Suprapubic skin (tissue), 3 donors: ENCODE results near the gene ABCA12.

Source experiments
- POLR2AphosphoS5 ChIP-seq, 3 donors: sonication (generic); formaldehyde crosslinking; IDR thresholded peaks; one replicate each; pipeline ENCODE4 v1.6.1; 2017; ENCODE audit warnings: antibody characterized with exemption in 3 of 3
- TF ChIP-seq, protein P1 (sequence below), 2 donors: fragments of 200-600 bp in 1 of 2; fragments of 450-650 bp in 1 of 2; sonication (generic) in 1 of 2; IDR thresholded peaks; one replicate each; pipeline ENCODE4 v1.5.1; 2016 to 2019; ENCODE audit warnings: antibody characterized with exemption in 2 of 2, mild to moderate bottlenecking in 1 of 2, moderate library complexity in 1 of 2

DNA sequence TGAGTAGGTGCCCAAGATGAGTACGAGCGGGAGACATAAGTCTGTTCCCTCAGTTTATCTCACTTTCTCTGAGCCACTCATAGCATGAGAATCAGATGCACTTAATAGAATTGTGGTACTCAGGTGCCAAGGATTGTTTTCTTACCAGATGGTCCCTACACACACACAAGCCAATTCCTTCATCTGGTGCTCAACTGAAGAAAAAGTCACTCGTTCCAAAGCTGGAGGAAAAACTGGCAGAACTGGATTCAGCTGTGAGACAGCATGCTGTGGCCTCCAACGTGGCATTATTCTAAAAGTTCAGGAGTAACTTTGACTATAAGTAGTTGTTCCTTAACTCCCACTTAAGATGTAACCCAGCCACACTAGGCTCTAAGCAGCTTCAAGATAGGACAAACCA is 33.4 kb upstream of the ABCA12 start:
- no peak for TF ChIP-seq POLR2AphosphoS5 (IDR thresholded peaks at IDR 0.05)
- TF ChIP-seq, protein P1, sequence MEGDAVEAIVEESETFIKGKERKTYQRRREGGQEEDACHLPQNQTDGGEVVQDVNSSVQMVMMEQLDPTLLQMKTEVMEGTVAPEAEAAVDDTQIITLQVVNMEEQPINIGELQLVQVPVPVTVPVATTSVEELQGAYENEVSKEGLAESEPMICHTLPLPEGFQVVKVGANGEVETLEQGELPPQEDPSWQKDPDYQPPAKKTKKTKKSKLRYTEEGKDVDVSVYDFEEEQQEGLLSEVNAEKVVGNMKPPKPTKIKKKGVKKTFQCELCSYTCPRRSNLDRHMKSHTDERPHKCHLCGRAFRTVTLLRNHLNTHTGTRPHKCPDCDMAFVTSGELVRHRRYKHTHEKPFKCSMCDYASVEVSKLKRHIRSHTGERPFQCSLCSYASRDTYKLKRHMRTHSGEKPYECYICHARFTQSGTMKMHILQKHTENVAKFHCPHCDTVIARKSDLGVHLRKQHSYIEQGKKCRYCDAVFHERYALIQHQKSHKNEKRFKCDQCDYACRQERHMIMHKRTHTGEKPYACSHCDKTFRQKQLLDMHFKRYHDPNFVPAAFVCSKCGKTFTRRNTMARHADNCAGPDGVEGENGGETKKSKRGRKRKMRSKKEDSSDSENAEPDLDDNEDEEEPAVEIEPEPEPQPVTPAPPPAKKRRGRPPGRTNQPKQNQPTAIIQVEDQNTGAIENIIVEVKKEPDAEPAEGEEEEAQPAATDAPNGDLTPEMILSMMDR (IDR thresholded peaks at IDR 0.05), result no peak
